ENCODE measurements around the gene PHF13. TPM values are rescaled to one million over a fixed set of nuclear protein-coding genes. Genes with fewer than 3 reads are reported as not detected.

Gene PHF13
- total and polyA plus RNA-seq, 2 donors (not counting 3 experiments of a cell fraction or from before 2014, with no cell fraction given), result 5.6 to 18.6 TPM

DNA sequence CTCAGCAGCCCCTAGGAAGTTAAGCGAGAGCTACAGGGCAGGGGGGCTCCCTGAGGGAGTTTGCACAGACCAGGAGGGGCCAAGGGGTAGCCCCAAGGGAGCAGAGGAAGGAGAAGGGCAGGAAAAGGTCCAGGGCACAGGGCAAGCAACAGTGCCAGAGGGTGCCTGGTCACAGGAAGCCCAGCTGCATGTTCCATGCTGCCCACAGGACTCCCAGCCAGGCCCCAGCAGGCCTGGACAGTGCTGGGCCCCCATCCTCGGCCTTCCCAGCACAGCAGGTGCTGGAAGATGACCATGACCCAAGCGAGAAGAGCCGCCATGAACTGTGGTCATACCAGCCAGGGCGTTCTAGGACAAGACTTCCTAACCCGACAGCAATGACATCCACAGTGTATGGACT is 21.9 kb upstream of the PHF13 start:
- Histone ChIP-seq H3K79me2 (ENCODE audit: control insufficient read depth, insufficient read depth, low read length) (peaks cover 8% of the 10 kb centered on the region), H3K27me3 (ENCODE audit: control insufficient read depth in 2 of 2, insufficient read depth in 2 of 2, low read length in 2 of 2) (no peaks in the 10 kb centered on the region), H4K20me1 (replicated peaks; ENCODE audit: control insufficient read depth, extremely low read depth, insufficient read depth, low read length) (no peaks in the 10 kb centered on the region), H3K4me1 (ENCODE audit: control insufficient read depth, extremely low read depth, insufficient read depth, low read length) (no peaks in the 10 kb centered on the region), H3K9me3 (replicated peaks; ENCODE audit: control insufficient read depth, insufficient read depth, low read length) (no peaks in the 10 kb centered on the region), H3K36me3 (ENCODE audit: control insufficient read depth in 2 of 2, extremely low read depth in 1 of 2, insufficient read depth in 2 of 2, low read length in 2 of 2) (peaks cover 4 to 42% of the 10 kb centered on the region in 2 experiments), H2AFZ (ENCODE audit: low read depth, low read length) (no peak overlapping the region), H3K9ac (replicated peaks; ENCODE audit: extremely low read depth, insufficient read depth, low read length) (no peak overlapping the region), H3K9me1 (replicated peaks; ENCODE audit: control insufficient read depth, extremely low read depth, insufficient read depth, low read length) (no peaks in the 10 kb centered on the region), H3K4me2 (ENCODE audit: insufficient read depth, low read length) (no peak overlapping the region), H3K4me3 (replicated peaks in 1 of 3; ENCODE audit: insufficient read depth in 1 of 3, low read depth in 1 of 3, low read length in 3 of 3) (no peak overlapping the region), H3K27ac (ENCODE audit: insufficient read depth, low read depth, low read length) (no peak overlapping the region)
- ChIA-PET POLR2A (no interaction called here), CTCF (no interaction called here)
- intact Hi-C loops (cut with micrococcal nuclease) (no loop called here), dilution Hi-C loops (cut with MboI; ENCODE audit: extremely low pct_ligation_motif_present, low sequenced_read_pairs) (no loop called here)
- DNase-seq (ENCODE audit: low read depth, low spot score) (no peak), FAIRE-seq (no peak)
- BruUV-seq (replicated peaks), result no TSS peak
- TF ChIP-seq POLR2A (IDR thresholded peaks at IDR 0.05; ENCODE audit: low read depth, low read length) (no peak), EZH2 (IDR thresholded peaks at IDR 0.05; ENCODE audit: borderline replicate concordance, low read depth, low read length, severe bottlenecking) (no peak), POLR2AphosphoS5 (IDR thresholded peaks at IDR 0.05; ENCODE audit: insufficient read depth, low read depth, low read length) (no peak), JUN (IDR thresholded peaks at IDR 0.05; ENCODE audit: borderline replicate concordance, insufficient read depth, insufficient read length, low read depth) (no peak), FOS (IDR thresholded peaks at IDR 0.05; ENCODE audit: borderline replicate concordance, insufficient read depth, low read length) (no peak), MYC (IDR thresholded peaks at IDR 0.05; ENCODE audit: low read depth, low read length) (no peak)
- TF ChIP-seq, protein P1, sequence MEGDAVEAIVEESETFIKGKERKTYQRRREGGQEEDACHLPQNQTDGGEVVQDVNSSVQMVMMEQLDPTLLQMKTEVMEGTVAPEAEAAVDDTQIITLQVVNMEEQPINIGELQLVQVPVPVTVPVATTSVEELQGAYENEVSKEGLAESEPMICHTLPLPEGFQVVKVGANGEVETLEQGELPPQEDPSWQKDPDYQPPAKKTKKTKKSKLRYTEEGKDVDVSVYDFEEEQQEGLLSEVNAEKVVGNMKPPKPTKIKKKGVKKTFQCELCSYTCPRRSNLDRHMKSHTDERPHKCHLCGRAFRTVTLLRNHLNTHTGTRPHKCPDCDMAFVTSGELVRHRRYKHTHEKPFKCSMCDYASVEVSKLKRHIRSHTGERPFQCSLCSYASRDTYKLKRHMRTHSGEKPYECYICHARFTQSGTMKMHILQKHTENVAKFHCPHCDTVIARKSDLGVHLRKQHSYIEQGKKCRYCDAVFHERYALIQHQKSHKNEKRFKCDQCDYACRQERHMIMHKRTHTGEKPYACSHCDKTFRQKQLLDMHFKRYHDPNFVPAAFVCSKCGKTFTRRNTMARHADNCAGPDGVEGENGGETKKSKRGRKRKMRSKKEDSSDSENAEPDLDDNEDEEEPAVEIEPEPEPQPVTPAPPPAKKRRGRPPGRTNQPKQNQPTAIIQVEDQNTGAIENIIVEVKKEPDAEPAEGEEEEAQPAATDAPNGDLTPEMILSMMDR (IDR thresholded peaks at IDR 0.05; ENCODE audit: extremely low read depth in 1 of 2, insufficient read depth in 1 of 2, low read depth in 1 of 2, low read length in 2 of 2), result no peak
- TF ChIP-seq, protein P2, sequence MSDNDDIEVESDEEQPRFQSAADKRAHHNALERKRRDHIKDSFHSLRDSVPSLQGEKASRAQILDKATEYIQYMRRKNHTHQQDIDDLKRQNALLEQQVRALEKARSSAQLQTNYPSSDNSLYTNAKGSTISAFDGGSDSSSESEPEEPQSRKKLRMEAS (IDR thresholded peaks at IDR 0.05; ENCODE audit: insufficient read depth, insufficient read length), result no peak
